Colonic mucosa (tissue), 4 donors: ENCODE data around the gene KCNIP4. TPM values are rescaled to one million over a fixed set of nuclear protein-coding genes. Genes with fewer than 3 reads are reported as not detected.

Experiments used
- DNase-seq: peaks from one replicate; pipeline ENCODE4 v3.0.0-alpha.2; 2020
- H3K27ac ChIP-seq: fragments of 200-600 bp; one replicate; pipeline ENCODE4 v1.8.0; 2021
- H3K27me3 ChIP-seq: fragments of 200-600 bp; one replicate; pipeline ENCODE4 v1.8.0; 2021
- H3K36me3 ChIP-seq: fragments of 200-600 bp; one replicate; pipeline ENCODE4 v1.8.0; 2021
- H3K4me1 ChIP-seq: fragments of 200-600 bp; one replicate; pipeline ENCODE4 v1.8.0; 2021; ENCODE audit warnings: mild to moderate bottlenecking
- H3K4me3 ChIP-seq: fragments of 200-600 bp; one replicate; pipeline ENCODE4 v1.8.0; 2021
- H3K9ac ChIP-seq, 2 donors: one replicate each; pipeline ENCODE4 v1.7.0; 2013; ENCODE audit warnings: control low read depth in 2 of 2, low read depth in 2 of 2, low read length in 2 of 2
- H3K9me3 ChIP-seq: fragments of 200-600 bp; one replicate; pipeline ENCODE4 v1.8.0; 2021
- CTCF ChIP-seq: fragments of 200-600 bp; IDR thresholded peaks from one replicate; pipeline ENCODE4 v1.8.0; 2022; ENCODE audit warnings: antibody characterized with exemption, mild to moderate bottlenecking
- intact Hi-C: fragments of 100-400 bp; cut with DNase I; formaldehyde crosslinking; loops from one replicate; pipeline ENCODE4 v1.14.1; 2022
- total RNA-seq, 2 donors: library from RNA; stranded (reverse); fragmentation: NEBNext Ultra II Directional in 1 of 2; extraction: Animal tissue kit (Norgen Biotek cat#: 25700) in 1 of 2; gene quantifications; one replicate each; pipeline ENCODE4 v1.2.1, GENCODE V29; 2021
- donor health status: healthy.
- donor health status: DM: no; HTN: no; CAD: no.
- donor health status: DM: no; HTN: no; CAD: no.

Gene KCNIP4
- total RNA-seq, 2 donors from 2014 or later: 0.67 to 1.2 TPM

GRCh38 chr4:21198683-21199082 is 749.9 kb downstream of the KCNIP4 start:
- no peaks in the 10 kb centered on the region for H3K27me3 ChIP-seq
- no peaks in the 10 kb centered on the region for H3K9me3 ChIP-seq
- intact Hi-C loops: no loop called here
- H3K4me1 ChIP-seq: no peaks in the 10 kb centered on the region
- no peak overlapping the region for H3K9ac ChIP-seq
- TF ChIP-seq CTCF: no peak
- DNase-seq: no peak
- H3K4me3 ChIP-seq: no peak overlapping the region
- H3K27ac ChIP-seq: no peak overlapping the region
- H3K36me3 ChIP-seq: no peaks in the 10 kb centered on the region

- no peaks in the 10 kb centered on the region for H3K27me3 ChIP-seq
- no peak for TF ChIP-seq CTCF
- H3K36me3 ChIP-seq: no peaks in the 10 kb centered on the region
- no peak overlapping the region for H3K27ac ChIP-seq
- H3K9ac ChIP-seq: no peak overlapping the region
- no peak overlapping the region for H3K4me3 ChIP-seq
- no peak for DNase-seq
- no peaks in the 10 kb centered on the region for H3K9me3 ChIP-seq
- no peaks in the 10 kb centered on the region for H3K4me1 ChIP-seq
- intact Hi-C loops: no loop called here
Measured at GRCh38 chr4:21195682-21196081, 752.9 kb downstream of the KCNIP4 start.

GRCh38 chr4:21192367-21192766 is 756.2 kb downstream of the KCNIP4 start:
- intact Hi-C loops: no loop called here
- H3K36me3 ChIP-seq: no peaks in the 10 kb centered on the region
- TF ChIP-seq CTCF: no peak

GRCh38 chr4:21191317-21191716 is 757.3 kb downstream of the KCNIP4 start:
- Histone ChIP-seq H3K27me3 (no peaks in the 10 kb centered on the region), H3K4me3 (no peak overlapping the region), H3K9me3 (no peaks in the 10 kb centered on the region), H3K9ac (no peak overlapping the region), H3K27ac (no peak overlapping the region), H3K4me1 (no peaks in the 10 kb centered on the region), H3K36me3 (no peaks in the 10 kb centered on the region)
- TF ChIP-seq CTCF: no peak
- intact Hi-C loops: no loop called here
- no peak for DNase-seq

More at GRCh38 chr4:21192367-21192766, 756.2 kb downstream of the KCNIP4 start:
- Histone ChIP-seq H3K27ac (no peak overlapping the region), H3K9me3 (no peaks in the 10 kb centered on the region), H3K27me3 (no peaks in the 10 kb centered on the region), H3K4me1 (no peaks in the 10 kb centered on the region), H3K4me3 (no peak overlapping the region), H3K9ac (no peak overlapping the region)
- DNase-seq: no peak

GRCh38 chr4:21184788-21185187 is 763.8 kb downstream of the KCNIP4 start:
- Histone ChIP-seq H3K9me3 (no peaks in the 10 kb centered on the region), H3K36me3 (no peaks in the 10 kb centered on the region), H3K27ac (no peak overlapping the region), H3K4me3 (no peak overlapping the region), H3K9ac (no peak overlapping the region), H3K27me3 (no peaks in the 10 kb centered on the region), H3K4me1 (no peaks in the 10 kb centered on the region)
- TF ChIP-seq CTCF: no peak
- intact Hi-C loops: no loop called here
- DNase-seq: no peak

- no peak for TF ChIP-seq CTCF
- Histone ChIP-seq H3K27ac (no peak overlapping the region), H3K36me3 (no peaks in the 10 kb centered on the region), H3K9ac (no peak overlapping the region), H3K9me3 (no peaks in the 10 kb centered on the region), H3K27me3 (no peaks in the 10 kb centered on the region), H3K4me3 (no peak overlapping the region), H3K4me1 (no peaks in the 10 kb centered on the region)
- no peak for DNase-seq
- intact Hi-C loops: no loop called here
Measured at GRCh38 chr4:21181716-21182115, 766.9 kb downstream of the KCNIP4 start.
